Neural progenitor cell (in vitro differentiated cells): ENCODE measurements around the gene GRID1.

Source experiments
- EZH2 ChIP-seq: fragments of 200-600 bp; sonication (generic); IDR thresholded peaks from 2 replicates; pipeline ENCODE4 v1.6.1; 2017; ENCODE audit warnings: antibody characterized with exemption, mild to moderate bottlenecking, moderate library complexity
- TF ChIP-seq, protein P1 (sequence below): fragments of 200-600 bp; sonication (generic); IDR thresholded peaks from 2 replicates; pipeline ENCODE4 v1.5.1; 2017; ENCODE audit warnings: antibody characterized with exemption, mild to moderate bottlenecking

- TF ChIP-seq, protein P1, sequence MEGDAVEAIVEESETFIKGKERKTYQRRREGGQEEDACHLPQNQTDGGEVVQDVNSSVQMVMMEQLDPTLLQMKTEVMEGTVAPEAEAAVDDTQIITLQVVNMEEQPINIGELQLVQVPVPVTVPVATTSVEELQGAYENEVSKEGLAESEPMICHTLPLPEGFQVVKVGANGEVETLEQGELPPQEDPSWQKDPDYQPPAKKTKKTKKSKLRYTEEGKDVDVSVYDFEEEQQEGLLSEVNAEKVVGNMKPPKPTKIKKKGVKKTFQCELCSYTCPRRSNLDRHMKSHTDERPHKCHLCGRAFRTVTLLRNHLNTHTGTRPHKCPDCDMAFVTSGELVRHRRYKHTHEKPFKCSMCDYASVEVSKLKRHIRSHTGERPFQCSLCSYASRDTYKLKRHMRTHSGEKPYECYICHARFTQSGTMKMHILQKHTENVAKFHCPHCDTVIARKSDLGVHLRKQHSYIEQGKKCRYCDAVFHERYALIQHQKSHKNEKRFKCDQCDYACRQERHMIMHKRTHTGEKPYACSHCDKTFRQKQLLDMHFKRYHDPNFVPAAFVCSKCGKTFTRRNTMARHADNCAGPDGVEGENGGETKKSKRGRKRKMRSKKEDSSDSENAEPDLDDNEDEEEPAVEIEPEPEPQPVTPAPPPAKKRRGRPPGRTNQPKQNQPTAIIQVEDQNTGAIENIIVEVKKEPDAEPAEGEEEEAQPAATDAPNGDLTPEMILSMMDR = no peak
- no peak for TF ChIP-seq EZH2
Measured at GRCh38 chr10:85850736-85851135, 515.9 kb downstream of the GRID1 start.
